Kidney capillary endothelial cell (primary cell): Measurements from ENCODE around the gene ACSL3.
A peak's percentile ranks its signal among the peaks of the same experiment; 100 is the strongest.
"Not testable (repeated sequence)": the region's sequence is repeated elsewhere in the genome, so short reads cannot be mapped to it uniquely, and the experiment has no call there.

Source experiments
- DNase-seq: peaks from one replicate; pipeline ENCODE4 v3.0.0-alpha.2; 2018; ENCODE audit warnings: low spot score

Gene ACSL3

DNA sequence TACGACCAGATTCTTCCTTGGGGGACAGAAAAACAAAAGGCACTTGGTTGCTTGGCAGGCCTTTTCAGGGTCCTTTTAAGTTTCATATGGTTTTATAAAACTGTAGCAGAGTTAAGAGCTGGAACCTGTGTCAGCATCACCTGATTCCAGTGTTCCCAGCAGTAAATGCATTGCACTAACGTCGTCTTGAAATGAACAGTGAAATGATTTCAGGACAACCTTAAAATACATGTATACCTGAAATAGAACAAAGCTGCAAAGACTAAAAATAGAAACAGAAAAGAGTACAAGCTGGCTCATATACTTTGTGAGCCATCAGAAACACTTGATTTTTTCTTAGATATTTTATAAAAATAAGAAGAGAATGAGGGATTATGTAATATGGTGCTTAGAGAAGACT is 51.9 kb downstream of the ACSL3 start:
- no peak for DNase-seq

DNA sequence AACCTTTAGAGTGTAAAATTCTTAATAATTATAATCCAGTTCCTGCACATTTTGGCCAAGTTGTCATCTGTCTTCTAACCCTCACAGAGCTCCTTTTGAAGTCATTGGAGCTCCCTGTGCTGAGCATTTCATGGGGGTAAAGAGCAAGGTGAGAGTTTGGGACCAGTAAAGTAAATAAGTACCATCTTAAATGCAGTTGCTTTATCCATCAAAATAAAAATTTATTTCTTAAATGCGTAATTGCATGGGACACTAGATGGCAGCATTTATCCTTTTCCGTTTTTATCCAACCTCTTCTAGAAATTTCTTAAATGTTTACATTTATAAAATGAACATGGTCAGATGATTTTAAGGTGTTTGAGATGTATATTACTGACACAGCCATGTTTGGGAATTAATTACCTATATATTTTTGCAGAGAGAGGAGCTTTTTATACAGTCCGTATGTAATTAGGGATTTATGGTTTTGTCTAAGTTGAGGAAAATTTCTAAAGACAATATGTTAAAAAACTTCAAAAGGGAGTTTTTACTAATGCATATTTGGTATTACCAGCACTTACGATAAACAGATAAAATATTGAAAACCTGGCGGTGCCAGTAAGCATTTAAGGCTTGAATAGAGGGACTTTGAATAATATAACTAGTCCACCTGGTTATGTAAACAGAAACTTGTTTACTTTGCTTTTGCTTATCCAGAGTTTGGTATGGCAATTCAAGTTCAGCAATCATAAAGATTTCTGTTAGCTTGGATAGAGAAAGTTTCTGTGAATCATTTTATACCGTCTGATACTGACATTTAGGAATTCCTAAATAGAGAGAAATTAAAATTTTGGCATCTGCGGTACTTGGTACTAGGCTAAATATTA is 54.5 kb downstream of the ACSL3 start:
- DNase-seq = peak; percentile 35

DNA sequence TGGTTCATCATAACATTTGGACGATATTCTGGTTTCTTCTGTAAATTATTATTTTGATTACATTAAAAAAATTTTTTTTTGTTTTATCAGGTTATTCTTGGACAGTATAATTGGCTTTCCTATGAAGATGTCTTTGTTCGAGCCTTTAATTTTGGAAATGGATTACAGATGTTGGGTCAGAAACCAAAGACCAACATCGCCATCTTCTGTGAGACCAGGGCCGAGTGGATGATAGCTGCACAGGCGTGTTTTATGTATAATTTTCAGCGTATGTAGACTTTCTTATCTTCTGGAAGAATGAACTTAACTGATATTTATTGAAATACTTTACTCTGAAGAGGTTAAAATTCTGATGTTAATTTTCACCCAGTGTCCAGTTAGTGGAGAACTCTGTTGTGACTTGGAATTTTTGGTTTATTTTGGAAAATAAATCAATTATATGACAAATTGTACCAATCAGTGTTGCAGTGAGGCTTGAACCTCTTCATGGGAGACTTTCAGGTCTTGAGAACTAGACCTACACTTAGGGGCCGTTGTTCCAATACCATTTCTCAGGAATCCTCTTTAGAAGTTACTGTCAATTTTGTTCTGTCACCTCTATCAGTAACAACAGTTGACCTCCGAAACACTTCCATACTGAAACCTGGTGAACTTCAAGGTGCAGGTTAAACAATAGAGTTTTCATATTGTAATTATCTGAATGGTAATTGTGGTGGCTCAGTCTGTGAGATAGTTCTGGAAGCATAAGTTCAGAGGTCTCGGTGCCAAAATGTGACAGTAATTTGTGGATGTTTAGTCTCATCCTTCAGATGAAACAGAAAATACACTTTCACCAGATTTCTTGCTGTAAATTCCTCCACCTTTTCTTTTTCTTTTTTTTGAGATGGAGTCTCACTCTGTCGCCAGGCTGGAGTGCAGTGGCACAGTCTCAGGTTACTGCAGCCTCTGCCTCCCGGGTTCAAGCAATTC is 55.7 kb downstream of the ACSL3 start:
- no peak for DNase-seq

DNA sequence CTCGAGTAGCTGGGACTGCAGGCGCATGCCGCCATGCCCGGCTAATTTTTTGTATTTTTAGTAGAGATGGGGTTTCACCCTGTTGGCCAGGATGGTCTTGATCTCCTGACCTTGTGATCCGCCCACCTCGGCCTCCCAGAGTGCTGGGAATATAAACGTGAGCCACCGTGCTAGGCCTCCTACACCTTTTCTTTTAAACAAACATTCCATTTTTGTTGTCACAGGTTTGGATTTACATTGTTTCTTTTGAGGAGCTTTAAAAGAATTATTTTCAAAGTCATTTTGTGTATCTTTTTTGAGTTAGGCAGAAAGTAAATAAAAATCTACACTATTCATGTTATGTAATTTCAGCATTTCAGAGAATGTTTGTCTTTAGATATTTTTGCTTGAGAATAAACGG is 56.4 kb downstream of the ACSL3 start:
- DNase-seq = not testable (repeated sequence)

DNA sequence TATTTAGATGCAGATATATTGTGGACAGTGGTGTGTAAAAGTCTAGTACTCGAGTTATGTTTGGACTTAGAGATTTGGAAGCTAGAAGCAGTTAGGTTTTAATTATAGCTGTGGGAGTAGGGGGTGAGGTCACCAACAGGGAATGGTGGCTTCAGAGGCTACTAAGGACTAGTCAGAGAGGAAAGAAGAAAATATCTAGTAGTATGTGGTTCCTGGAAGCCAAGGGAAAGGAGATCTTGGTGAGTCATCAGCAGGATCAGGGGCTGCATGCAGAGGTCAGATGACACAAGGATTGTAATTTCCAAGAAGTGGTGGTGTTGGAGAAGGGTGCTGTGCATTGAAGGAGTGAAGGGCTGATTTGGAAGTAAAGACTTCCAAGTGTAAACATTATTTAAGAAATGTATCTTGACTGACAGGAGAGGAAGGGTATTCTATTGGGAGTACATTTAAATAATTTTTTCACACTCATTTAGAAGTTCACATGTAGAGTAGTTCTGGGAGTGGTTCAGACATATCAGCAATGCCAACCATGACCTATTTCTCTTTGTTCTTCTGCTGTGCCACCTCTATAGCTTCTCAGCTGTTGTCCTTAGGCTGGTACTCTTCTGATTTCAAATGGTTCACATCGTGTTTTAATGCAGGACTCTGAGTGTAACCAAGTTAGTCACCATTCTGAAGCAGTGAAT is 59.1 kb downstream of the ACSL3 start:
- peak; percentile 78 for DNase-seq

DNA sequence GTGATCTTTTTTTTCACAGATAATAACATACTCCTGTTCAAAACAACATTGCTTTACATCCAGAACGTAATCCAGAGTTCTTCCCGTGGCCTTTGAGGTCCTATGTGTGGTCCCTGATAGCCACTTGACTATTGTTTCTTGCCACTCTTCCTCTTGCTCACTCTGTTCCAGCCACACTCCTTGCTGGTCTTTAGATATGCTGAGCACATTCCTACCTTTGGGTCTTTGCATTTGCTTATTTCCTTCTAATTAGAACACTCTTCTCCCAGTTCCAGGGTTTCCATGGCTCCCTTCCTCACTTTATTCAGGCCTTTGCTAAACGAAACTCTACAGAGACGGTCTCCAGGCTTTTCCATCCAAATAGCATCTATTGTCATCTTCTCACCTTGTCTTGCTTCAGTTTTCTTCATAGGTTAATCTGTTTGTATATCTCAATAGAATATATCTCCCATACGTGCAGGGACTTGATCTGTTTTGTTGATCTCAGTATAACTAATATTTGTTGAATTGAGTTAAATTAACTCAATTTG is 59.9 kb downstream of the ACSL3 start:
- DNase-seq = no peak

DNA sequence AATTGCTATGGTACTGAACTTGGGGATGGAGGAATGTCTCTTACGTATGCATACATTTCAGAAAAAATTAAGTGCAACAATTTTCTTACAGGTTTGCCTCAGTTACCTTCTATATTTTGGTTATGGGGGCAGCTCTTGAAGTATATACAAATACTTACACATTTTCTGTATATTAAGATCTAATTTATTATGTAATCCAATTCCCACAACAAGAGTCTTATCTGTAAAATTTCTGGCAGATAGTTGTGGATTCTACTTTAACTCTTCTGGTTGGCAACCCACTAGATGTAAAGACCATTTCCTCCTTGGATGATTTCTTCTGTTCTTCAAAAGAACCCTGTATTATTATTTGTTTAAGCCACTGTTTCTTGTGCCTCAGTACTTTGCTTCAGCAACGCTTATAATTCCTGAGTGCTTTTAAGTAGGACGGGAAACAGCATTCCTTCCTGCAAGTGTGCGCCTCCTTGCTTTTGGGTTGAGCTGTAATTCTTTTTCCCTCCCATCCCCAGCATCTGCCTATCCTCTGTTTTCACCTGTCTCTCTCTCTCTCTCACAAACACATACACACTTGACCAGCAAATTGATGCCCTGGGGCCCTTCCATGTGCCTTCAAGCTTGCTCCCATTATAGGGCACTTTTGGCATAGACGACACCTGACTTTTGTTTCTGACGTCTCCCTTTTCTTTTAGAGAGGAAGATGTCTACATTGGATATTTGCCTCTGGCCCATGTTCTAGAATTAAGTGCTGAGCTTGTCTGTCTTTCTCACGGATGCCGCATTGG is 61.4 kb downstream of the ACSL3 start:
- no peak for DNase-seq

DNA sequence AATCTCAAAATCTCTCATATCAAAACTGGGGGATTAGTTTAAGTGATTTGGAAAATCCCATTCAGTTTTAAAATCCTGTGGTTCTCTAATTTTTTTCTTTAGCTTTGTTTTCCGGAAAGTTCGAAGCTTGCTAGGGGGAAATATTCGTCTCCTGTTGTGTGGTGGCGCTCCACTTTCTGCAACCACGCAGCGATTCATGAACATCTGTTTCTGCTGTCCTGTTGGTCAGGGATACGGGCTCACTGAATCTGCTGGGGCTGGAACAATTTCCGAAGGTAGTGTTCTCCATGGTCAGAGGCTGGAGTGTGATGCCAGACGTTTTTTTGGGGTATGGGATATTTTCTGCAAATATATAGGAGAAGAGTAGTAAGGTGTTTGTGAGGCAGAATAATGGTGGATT is 66.1 kb downstream of the ACSL3 start:
- DNase-seq = no peak

DNA sequence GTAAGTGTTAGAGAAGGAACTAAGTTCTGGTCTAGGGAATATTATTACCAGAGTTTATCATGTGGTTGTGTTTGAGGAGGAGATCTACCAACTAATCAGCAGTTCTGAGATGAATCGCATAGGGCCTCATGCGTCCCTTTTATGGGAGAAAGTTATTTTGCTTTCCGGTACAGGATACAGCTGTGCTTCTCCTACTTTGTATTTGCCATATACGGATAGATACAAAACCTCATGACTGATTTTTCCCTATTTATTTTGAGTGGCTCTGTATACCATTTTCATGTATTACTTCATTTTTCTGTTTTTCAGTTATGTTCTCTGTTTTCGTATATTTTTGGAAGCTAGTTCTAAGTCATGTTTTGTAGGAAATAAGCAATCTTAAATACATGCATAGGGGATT is 66.8 kb downstream of the ACSL3 start:
- DNase-seq = no peak

DNA sequence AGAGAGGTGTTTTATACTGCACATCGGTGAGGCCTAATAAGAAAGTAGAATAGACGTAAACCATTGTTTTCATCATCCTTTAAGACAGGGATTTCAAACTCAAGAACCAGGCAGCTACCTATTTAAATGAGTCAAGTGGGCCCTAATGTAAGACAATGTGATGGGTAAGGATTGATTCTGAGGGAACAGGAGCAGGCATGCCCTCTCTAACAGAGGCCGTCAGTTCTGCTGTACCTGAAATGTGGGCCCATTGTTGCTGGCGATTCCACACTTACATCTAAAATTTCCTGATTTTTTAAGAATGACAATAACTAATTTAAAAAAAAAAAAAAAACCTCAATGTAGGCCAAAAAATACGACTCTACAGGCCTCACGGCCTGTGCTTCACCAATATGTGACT is 67.5 kb downstream of the ACSL3 start:
- no peak for DNase-seq

DNA sequence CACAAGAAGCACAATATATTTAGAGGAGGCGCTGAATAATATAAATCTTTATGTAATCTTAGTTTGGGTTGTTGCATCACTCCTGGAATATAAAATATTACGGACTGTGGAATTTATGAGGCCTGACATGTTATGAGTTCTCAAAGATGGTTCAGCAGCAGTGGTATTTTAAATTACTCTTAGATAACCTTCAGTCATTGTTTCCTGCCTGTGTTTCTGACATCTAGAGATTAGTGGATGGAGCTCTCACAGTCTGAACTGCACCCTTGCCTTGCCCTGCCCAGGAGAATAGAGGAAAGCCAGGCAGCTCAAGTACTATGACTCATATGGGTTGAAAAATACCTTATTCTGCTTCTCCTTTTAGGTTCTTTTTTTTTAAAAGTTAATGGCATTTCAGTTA is 70.0 kb downstream of the ACSL3 start:
- DNase-seq = no peak

DNA sequence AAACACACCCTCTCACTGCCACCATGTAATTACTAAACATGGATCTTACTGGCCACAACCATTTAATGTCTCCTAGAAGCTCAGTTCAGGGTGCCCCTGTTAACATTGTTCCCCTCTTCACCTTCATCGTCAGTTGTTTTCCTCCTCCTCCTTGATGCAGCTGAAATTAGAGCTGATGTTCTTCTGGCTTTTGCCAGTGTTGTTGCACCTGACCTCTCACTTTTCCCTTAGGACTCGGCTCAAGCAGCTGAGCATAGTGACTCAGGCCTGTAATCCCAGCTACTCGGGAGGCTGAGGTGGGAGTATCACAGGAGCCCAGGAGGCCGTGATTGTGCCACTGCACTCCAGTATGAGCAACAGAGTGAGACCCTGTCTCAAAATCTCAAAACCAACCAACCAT is 70.8 kb downstream of the ACSL3 start:
- no peak for DNase-seq

DNA sequence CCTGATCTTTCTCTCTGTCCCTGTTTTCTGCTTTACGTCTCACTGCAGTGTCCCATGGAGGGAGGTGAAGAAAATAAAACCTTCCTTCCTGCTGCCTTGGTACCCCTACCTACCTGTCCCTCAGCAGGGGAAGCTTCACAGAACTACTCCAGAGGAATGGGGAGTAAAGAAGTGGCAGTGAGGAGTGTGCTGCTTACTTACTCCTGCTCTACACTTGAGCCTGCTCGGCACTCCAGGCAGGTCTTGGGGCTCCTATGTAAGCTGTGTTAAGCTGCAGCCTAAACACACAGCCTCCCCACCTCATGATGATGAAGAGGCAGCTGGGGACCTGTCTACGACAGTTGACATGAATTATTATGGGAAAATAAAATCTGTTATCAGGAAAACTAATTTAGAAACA is 72.6 kb downstream of the ACSL3 start:
- DNase-seq = no peak

DNA sequence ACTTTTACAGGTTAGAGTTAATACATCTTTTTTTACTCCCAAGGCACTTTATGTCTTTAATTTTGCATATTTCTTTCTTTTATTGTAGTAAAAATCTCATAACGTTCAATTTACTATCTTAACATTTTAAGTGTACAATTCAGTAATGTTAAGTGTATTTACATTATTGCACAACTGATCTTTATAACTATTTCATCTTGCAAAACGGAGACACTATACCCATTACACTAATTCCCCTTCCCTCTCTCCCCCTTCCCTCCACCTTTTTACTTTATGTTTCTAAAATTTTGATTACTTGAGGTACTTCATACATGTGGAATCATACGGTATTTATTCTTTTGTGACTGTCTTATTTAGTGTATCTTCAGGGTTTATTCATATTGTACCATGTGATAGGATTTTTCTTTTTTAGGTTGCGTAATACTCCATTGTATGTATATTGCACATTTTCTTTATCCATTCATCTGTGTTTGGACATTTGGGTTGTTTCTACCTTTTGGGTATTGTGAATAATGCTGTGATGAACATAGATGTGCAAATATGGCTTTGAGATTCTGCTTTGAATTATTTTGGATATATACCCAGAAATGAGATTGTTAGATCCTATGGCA is 75.0 kb downstream of the ACSL3 start:
- no peak for DNase-seq

DNA sequence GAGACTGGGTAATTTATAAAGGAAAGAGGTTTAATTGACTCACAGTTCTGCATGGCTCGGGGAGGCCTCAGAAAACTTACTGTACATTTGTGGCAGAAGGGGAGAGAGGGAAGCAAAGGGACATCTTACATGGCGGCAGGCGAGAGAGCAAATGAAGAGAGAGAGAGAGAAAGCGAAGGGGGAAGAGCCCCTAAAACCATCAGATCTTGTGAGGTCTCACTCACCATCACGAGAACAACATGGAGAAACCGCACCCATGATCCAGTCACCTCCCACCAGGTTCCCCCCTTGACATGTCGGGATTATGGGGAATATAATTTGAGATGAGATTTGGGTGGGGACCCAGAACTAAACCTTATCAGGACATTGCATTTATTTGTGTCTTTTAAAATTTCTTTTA is 75.9 kb downstream of the ACSL3 start:
- no peak for DNase-seq

DNA sequence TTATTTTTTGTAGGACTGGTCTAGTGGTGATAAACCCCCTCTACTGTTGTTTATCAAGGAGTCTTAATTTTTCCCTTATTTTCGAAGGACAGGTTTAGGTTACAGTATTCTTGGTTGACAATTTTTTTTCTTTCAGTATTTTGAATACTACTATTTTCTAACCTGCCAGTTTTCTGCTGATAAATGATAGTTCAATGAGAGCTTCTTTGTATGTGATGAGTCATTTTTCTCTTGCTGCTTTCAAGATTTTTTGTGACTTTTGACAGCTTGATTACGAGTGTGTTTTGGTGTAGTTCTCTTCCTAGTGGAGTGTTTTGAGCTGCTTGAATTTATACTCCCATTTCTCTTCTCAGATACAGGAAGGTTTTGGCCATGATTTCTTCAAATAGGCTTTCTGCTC is 77.5 kb downstream of the ACSL3 start:
- DNase-seq = no peak

DNA sequence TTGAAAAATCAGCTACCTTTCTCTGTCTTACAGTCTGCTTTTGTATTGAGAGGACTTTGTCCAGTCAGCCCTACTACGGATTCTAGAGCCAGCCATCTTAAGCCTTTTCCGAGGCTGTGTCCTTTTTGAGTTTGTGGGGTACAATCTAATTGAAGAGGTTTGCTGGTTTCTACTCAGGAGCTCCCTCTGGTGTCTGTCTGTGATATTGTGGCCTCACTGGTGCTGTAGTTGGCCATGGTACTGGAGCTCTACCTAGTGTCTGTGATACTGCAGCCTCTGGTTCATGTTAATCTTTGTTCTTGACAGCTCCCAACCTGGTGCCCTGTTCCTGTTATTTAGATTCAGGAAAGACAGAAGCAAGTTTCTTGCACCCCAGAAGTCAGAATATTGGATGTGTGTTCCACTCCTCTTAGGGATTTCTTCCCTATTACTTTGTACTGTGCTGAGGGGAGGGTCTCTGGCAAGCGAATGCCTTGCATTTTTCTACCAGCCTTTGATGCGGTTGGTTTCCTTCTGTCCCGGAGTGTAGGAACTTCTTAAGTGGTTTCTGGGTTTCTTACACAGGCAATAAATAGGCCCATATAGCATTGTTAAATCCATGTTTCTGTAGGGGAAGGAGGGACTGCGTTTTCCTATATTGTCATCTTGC is 78.5 kb downstream of the ACSL3 start:
- peak; percentile 71 for DNase-seq

DNA sequence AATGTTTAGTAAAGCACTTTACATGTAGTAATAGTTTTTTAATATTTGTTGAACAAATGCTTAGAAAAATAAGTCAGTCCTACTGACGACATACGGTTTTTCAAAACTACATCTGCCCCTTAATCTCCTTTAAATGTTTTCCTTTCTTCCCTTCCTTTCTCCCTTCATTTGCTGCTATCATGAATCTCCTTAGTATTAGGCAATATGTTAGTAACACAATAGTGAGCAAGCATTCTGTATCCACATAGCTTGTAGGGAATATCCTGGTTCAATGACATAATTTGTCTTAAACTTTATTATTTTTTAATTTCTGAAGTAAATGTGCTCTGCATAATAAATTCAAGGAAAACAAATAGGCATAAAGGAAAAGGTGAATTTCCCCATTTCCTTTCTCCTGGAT is 79.1 kb downstream of the ACSL3 start:
- DNase-seq = no peak

DNA sequence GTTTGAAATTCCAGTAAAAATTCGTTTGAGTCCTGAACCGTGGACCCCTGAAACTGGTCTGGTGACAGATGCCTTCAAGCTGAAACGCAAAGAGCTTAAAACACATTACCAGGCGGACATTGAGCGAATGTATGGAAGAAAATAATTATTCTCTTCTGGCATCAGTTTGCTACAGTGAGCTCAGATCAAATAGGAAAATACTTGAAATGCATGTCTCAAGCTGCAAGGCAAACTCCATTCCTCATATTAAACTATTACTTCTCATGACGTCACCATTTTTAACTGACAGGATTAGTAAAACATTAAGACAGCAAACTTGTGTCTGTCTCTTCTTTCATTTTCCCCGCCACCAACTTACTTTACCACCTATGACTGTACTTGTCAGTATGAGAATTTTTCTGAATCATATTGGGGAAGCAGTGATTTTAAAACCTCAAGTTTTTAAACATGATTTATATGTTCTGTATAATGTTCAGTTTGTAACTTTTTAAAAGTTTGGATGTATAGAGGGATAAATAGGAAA is 80.7 kb downstream of the ACSL3 start:
- DNase-seq = no peak

DNA sequence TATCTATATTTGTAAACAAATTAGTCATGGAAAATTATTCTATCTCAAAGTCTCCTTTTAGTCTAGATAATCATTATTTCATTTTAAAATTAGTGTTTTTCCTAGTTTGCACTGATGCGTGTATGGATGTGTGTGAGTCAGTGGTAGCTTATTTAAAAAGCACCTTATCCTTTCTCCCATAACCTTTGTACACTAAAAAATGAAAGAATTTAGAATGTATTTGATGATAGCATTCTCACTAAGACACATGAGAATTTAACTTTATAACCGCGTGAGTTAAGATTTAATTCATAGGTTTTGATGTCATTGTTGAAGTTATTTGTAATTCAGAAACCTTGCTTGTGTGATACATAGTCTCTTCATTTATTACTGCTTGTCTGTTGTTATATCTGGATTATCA is 81.7 kb downstream of the ACSL3 start:
- DNase-seq = no peak
